Ascending aorta (tissue), 2 donors: ENCODE measurements around the gene NMUR2. TPM values are rescaled to one million over a fixed set of nuclear protein-coding genes. Genes with fewer than 3 reads are reported as not detected.

Experiments
- DNase-seq, 2 donors: peaks; one replicate each; pipeline ENCODE4 v3.0.0-alpha.2; 2019; ENCODE audit warnings: low spot score in 2 of 2
- H3K27ac ChIP-seq, 2 donors: fragments of 200-600 bp; sonication (generic); one replicate each; pipeline ENCODE4 v1.5.1; 2016 to 2017; ENCODE audit warnings: mild to moderate bottlenecking in 1 of 2
- H3K27me3 ChIP-seq: fragments of 200-600 bp; sonication (generic); one replicate; pipeline ENCODE4 v1.5.1; 2017
- H3K36me3 ChIP-seq, 2 donors: fragments of 200-600 bp; sonication (generic); one replicate each; pipeline ENCODE4 v1.5.1; 2016
- H3K4me1 ChIP-seq, 2 donors: fragments of 200-600 bp; sonication (generic); one replicate each; pipeline ENCODE4 v1.5.1; 2016 to 2017; ENCODE audit warnings: mild to moderate bottlenecking in 1 of 2
- H3K4me3 ChIP-seq, 2 donors: fragments of 200-600 bp; sonication (generic); one replicate each; pipeline ENCODE4 v1.5.1; 2016 to 2017; ENCODE audit warnings: mild to moderate bottlenecking in 1 of 2
- H3K9me3 ChIP-seq, 2 donors: fragments of 200-600 bp; sonication (generic); one replicate each; pipeline ENCODE4 v1.5.1; 2016
- intact Hi-C: fragments of 100-400 bp; cut with DNase I; formaldehyde crosslinking; loops from one replicate; pipeline ENCODE4 v1.15.1; 2023
- total RNA-seq: library from RNA; depleted of rRNA; stranded (reverse); fragments of >200 nt; gene quantifications from one replicate; pipeline ENCODE4 v1.1.0, GENCODE V29; 2016
- TF ChIP-seq, protein P1 (sequence below), 3 experiments: fragments of 200-600 bp in 2 of 3; fragments of 450-650 bp in 1 of 3; sonication (generic) in 2 of 3; IDR thresholded peaks; one replicate each; pipeline ENCODE4 v1.5.1; 2016 to 2019; ENCODE audit warnings: antibody characterized with exemption in 3 of 3, mild to moderate bottlenecking in 1 of 3, moderate library complexity in 1 of 3

NMUR2 gene, protein sequence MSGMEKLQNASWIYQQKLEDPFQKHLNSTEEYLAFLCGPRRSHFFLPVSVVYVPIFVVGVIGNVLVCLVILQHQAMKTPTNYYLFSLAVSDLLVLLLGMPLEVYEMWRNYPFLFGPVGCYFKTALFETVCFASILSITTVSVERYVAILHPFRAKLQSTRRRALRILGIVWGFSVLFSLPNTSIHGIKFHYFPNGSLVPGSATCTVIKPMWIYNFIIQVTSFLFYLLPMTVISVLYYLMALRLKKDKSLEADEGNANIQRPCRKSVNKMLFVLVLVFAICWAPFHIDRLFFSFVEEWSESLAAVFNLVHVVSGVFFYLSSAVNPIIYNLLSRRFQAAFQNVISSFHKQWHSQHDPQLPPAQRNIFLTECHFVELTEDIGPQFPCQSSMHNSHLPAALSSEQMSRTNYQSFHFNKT
- total RNA-seq = not detected

DNA sequence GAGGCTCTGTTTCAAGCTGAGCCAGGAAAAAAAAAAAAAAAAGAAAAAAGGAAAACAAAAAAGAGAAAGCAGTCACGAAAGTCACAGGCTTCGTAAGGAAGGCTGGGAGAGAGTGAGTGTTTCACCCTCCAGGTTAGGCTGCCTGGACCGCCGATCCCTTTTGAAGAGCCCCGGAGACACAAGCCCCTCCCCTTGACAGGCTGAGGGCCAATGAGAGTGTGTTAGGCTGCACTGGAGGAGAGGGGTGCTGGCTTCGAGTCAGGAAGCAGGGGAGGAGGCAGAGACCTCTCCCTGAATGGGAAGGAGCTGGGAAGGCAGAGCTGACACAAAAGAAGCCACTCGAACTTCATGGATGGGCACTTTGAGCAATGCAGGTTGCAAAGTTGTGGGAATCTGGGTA lies at the start of gene NMUR2:
Gene NMUR2, minus strand, starts transcription at position 135 of the 400 bp plus-strand sequence. CDS start 166 bp downstream, outside the sequence.
- intact Hi-C loops = no loop called here
- Histone ChIP-seq H3K4me3 (no peak within 1 kb of the TSS), H3K4me1 (no peaks in the 10 kb centered on the region), H3K27me3 (no peaks in the 10 kb centered on the region), H3K36me3 (no peaks in the 10 kb centered on the region), H3K27ac (no peak within 1 kb of the TSS), H3K9me3 (no peaks in the 10 kb centered on the region)
- TF ChIP-seq, protein P1, sequence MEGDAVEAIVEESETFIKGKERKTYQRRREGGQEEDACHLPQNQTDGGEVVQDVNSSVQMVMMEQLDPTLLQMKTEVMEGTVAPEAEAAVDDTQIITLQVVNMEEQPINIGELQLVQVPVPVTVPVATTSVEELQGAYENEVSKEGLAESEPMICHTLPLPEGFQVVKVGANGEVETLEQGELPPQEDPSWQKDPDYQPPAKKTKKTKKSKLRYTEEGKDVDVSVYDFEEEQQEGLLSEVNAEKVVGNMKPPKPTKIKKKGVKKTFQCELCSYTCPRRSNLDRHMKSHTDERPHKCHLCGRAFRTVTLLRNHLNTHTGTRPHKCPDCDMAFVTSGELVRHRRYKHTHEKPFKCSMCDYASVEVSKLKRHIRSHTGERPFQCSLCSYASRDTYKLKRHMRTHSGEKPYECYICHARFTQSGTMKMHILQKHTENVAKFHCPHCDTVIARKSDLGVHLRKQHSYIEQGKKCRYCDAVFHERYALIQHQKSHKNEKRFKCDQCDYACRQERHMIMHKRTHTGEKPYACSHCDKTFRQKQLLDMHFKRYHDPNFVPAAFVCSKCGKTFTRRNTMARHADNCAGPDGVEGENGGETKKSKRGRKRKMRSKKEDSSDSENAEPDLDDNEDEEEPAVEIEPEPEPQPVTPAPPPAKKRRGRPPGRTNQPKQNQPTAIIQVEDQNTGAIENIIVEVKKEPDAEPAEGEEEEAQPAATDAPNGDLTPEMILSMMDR (IDR thresholded peaks at IDR 0.05) = no peak
- no peak for DNase-seq

DNA sequence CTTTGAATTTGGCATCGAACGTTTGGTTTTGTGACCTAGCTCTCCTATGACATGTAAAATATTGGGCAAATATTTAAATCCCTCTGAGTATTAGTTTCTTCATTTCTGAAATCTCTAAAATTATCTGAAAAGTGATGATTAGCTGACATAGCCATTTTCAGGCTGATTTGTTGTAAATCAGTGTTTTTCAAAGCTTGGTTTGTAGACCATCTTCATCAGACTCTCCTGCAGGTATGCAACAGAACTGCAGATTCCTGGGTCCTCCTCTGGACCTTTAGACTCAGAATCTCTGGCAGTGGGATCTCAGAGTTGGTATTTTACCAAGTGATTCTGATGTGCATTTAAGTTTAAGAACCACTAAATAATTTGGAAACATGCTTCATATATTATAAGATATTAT lies 38.9 kb upstream of the NMUR2 start:
- Histone ChIP-seq H3K9me3 (no peaks in the 10 kb centered on the region), H3K27ac (no peak overlapping the region), H3K4me3 (no peak overlapping the region), H3K36me3 (no peaks in the 10 kb centered on the region), H3K4me1 (no peaks in the 10 kb centered on the region), H3K27me3 (no peaks in the 10 kb centered on the region)
- intact Hi-C loops = no loop called here
- TF ChIP-seq, protein P1 (IDR thresholded peaks at IDR 0.05) = no peak
- DNase-seq = no peak

DNA sequence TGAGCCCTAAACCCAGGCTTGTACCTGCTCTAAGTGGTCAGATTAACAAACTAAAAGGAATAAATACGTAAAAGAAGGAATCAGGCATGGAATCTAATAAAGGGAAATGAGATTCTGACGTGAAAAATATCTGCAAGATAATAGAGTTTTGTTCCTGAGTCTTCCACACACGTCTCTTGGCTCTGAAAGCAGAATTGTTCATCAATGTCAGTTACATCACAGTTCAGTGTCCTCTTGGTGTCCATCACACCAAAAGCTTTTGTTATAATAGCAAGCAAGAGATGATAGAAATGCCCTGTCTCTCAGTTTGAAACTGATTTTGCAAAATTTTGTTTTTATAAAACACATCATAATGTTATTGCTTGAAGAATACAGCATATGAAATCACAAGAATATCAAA lies 34.7 kb upstream of the NMUR2 start:
- Histone ChIP-seq H3K27ac (no peak overlapping the region), H3K4me1 (no peaks in the 10 kb centered on the region), H3K4me3 (no peak overlapping the region), H3K36me3 (no peaks in the 10 kb centered on the region), H3K9me3 (no peaks in the 10 kb centered on the region), H3K27me3 (no peaks in the 10 kb centered on the region)
- TF ChIP-seq, protein P1 (IDR thresholded peaks at IDR 0.05) = no peak
- no peak for DNase-seq
- intact Hi-C loops = no loop called here

DNA sequence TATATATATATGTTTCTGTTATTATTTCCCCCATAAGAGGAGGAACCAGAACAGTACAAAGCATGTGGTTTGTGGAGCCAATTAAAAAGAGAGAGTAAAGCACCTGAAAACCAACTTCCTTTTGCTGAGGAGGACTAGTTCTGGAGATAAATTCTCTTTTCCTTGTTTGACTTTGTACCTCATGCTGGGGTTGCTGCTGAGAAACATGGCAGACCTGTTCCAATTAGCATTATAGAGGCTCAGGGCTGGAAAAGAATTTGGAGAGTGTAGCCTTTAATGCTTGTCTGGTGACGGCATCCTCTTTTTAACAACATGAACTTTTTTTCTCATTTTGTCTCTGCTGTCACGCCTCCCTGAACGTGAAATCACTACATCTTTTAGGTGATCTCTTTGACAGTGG lies 32.8 kb upstream of the NMUR2 start:
- TF ChIP-seq, protein P1 (IDR thresholded peaks at IDR 0.05) = no peak
- H3K9me3 ChIP-seq = no peaks in the 10 kb centered on the region
- H3K4me3 ChIP-seq = no peak overlapping the region
- H3K27ac ChIP-seq = no peak overlapping the region
- no peaks in the 10 kb centered on the region for H3K36me3 ChIP-seq
- DNase-seq = no peak
- intact Hi-C loops = no loop called here
- H3K4me1 ChIP-seq = no peaks in the 10 kb centered on the region
- H3K27me3 ChIP-seq = no peaks in the 10 kb centered on the region

DNA sequence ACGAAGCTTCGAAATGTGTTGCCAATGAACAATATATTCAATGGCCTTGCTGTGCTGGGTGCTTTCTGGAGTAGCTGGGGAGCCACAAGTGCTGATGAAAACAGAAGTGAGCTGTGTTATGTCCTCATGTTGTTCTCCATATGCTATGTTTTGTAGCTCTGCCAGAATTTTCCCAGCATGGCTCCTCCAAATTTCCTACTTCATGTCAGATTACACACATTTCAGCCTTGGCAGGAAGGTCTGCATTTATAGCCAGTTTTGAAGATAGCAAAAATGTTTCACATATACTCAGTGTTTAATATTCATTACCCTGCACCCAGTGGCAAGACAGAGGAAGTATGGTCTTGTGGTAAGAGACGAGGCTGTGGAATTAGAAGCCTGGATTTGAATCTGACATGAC lies 22.6 kb upstream of the NMUR2 start:
- Histone ChIP-seq H3K27me3 (no peaks in the 10 kb centered on the region), H3K36me3 (no peaks in the 10 kb centered on the region), H3K4me1 (no peaks in the 10 kb centered on the region), H3K27ac (no peak overlapping the region), H3K9me3 (no peaks in the 10 kb centered on the region), H3K4me3 (no peak overlapping the region)
- DNase-seq = no peak
- TF ChIP-seq, protein P1 (IDR thresholded peaks at IDR 0.05) = no peak
- intact Hi-C loops = no loop called here
